A549 (cell line): Measurements from ENCODE around the gene PPIH. TPM values are rescaled to one million over a fixed set of nuclear protein-coding genes. Genes with fewer than 3 reads are reported as not detected.
"Not testable (repeated sequence)": the region's sequence is repeated elsewhere in the genome, so short reads cannot be mapped to it uniquely, and the experiment has no call there.

Experiments
- ATAC-seq, 2 experiments: fragments of 200-7000 bp in 1 of 2; fragments of >200 bp in 1 of 2; cut with Nextera tagmentation in 1 of 2; cut with Tn5 transposase in 1 of 2; 3 replicates each; pipeline versions ENCODE4 v1.8.0 to v1.9.1; 2018 to 2020; ENCODE audit warnings: mild to moderate bottlenecking in 1 of 2, moderate library complexity in 1 of 2
- CTCF ChIA-PET: fragments of 300-600 bp; sonication (Branson Sonifier 250); formaldehyde crosslinking; extraction: SDS; loops from one replicate; lab custom pipeline; 2021; ENCODE audit warnings: antibody characterized with exemption, inconsistent platforms; lab: Yijun Ruan, JAX
- POLR2A ChIA-PET: fragments of 350-600 bp; formaldehyde crosslinking; extraction: SDS; loops from one replicate; lab custom pipeline; 2021; ENCODE audit warnings: antibody characterized with exemption, inconsistent platforms; lab: Yijun Ruan, JAX
- DNase-seq, 2 experiments: peaks; one replicate each; pipeline versions ENCODE4 v3.0.0 to v3.0.0-alpha.2; 2011 to 2016; ENCODE audit warnings: low read depth in 1 of 2, low spot score in 1 of 2
- FAIRE-seq: peaks from 2 replicates; lab custom pipeline; 2011; peaks lifted over from hg19 to GRCh38; lab: Jason Lieb, UNC
- H3K27ac ChIP-seq, 2 experiments: fragments of >200 bp; sonication (Bioruptor Twin); formaldehyde crosslinking; 3 replicates each; pipeline ENCODE4 v1.5.1; 2016 to 2017
- H3K4me1 ChIP-seq: fragments of >200 bp; sonication (Bioruptor Twin); formaldehyde crosslinking; 3 replicates; pipeline ENCODE4 v1.6.1; 2016
- H3K4me2 ChIP-seq: fragments of >200 bp; sonication (Bioruptor Twin); formaldehyde crosslinking; 3 replicates; pipeline ENCODE4 v1.6.1; 2016
- H3K4me3 ChIP-seq: fragments of >200 bp; sonication (Bioruptor Twin); formaldehyde crosslinking; 3 replicates; pipeline ENCODE4 v1.5.1; 2016
- H3K9me3 ChIP-seq: fragments of >200 bp; sonication (Bioruptor Twin); formaldehyde crosslinking; 3 replicates; pipeline ENCODE4 v1.6.1; 2016
- BHLHE40 ChIP-seq: IDR thresholded peaks from 2 replicates; pipeline ENCODE4 v1.6.1; 2012; ENCODE audit warnings: low read depth, low read length, inconsistent platforms
- CBX2 ChIP-seq: fragments of 200-600 bp; sonication (generic); IDR thresholded peaks from 2 replicates; pipeline ENCODE4 v1.6.1; 2016; ENCODE audit warnings: low read depth, mild to moderate bottlenecking, borderline replicate concordance
- CHD2 ChIP-seq: fragments of 150-350 bp; IDR thresholded peaks from 2 replicates; pipeline ENCODE4 v1.6.1; 2014; ENCODE audit warnings: low read length; ENCODE audit not compliant: partially characterized antibody
- EP300 ChIP-seq, 2 experiments: fragments of >200 bp; sonication (Bioruptor Twin); formaldehyde crosslinking; IDR thresholded peaks; 2 replicates in 1 of 2; 3 replicates in 1 of 2; pipeline ENCODE4 v1.6.1; 2016 to 2017
- FOSL2 ChIP-seq, 2 experiments: fragments of 450-650 bp in 1 of 2; fragments of >200 bp in 1 of 2; sonication (Bioruptor Twin) in 1 of 2; formaldehyde crosslinking; IDR thresholded peaks; 2 replicates each; pipeline versions ENCODE4 v1.5.0 to v1.6.1; 2016 to 2020; ENCODE audit warnings: mild to moderate bottlenecking in 1 of 2, moderate library complexity in 1 of 2
- FOXS1 ChIP-seq: fragments of 250-450 bp; sonication (Bioruptor Pico); IDR thresholded peaks from 2 replicates; pipeline ENCODE4 v1.5.0; 2020; ENCODE audit warnings: mild to moderate bottlenecking, moderate library complexity
- HOXB5 ChIP-seq: fragments of 250-450 bp; sonication (Bioruptor Pico); IDR thresholded peaks from 2 replicates; pipeline ENCODE4 v1.5.0; 2020; ENCODE audit warnings: mild to moderate bottlenecking, moderate library complexity
- KDM5A ChIP-seq: fragments of 200-600 bp; sonication (generic); IDR thresholded peaks from 2 replicates; pipeline ENCODE4 v1.6.1; 2016; ENCODE audit warnings: antibody characterized with exemption, mild to moderate bottlenecking
- MAZ ChIP-seq: fragments of 150-350 bp; IDR thresholded peaks from 2 replicates; pipeline ENCODE4 v1.6.1; 2014; ENCODE audit warnings: antibody characterized with exemption, low read depth, low read length, borderline replicate concordance
- MYC ChIP-seq: IDR thresholded peaks from 2 replicates; pipeline ENCODE4 v1.6.1; 2012; ENCODE audit warnings: mild to moderate bottlenecking, inconsistent platforms, low read length, improper control_type of control experiment, borderline replicate concordance
- NPAS2 ChIP-seq: fragments of 250-450 bp; sonication (Bioruptor Pico); IDR thresholded peaks from 2 replicates; pipeline ENCODE4 v1.8.0; 2022; ENCODE audit warnings: mild to moderate bottlenecking, moderate library complexity, borderline replicate concordance
- NR3C1 ChIP-seq: fragments of >200 bp; sonication (Bioruptor Twin); formaldehyde crosslinking; IDR thresholded peaks from 3 replicates; pipeline ENCODE4 v1.6.1; 2017
- POLR2A ChIP-seq: IDR thresholded peaks from 2 replicates; pipeline ENCODE4 v1.6.1; 2012; ENCODE audit warnings: mild to moderate bottlenecking, low read length
- POLR2AphosphoS2 ChIP-seq: conservative IDR thresholded peaks from 2 replicates; pipeline ENCODE4 v1.6.1; 2012; ENCODE audit warnings: low read length, improper control_type of control experiment, inconsistent platforms
- RAD21 ChIP-seq, 2 experiments: fragments of >200 bp in 1 of 2; sonication (Bioruptor Twin) in 1 of 2; formaldehyde crosslinking in 1 of 2; IDR thresholded peaks in 1 of 2; conservative IDR thresholded peaks in 1 of 2; 2 replicates in 1 of 2; 3 replicates in 1 of 2; pipeline ENCODE4 v1.6.1; 2012 to 2018; ENCODE audit warnings: inconsistent platforms in 1 of 2
- SREBF2 ChIP-seq: fragments of 450-650 bp; IDR thresholded peaks from 2 replicates; pipeline ENCODE4 v1.6.1; 2014; ENCODE audit warnings: mild to moderate bottlenecking, moderate library complexity
- TFCP2L1 ChIP-seq: fragments of 250-450 bp; sonication (Bioruptor Pico); IDR thresholded peaks from 2 replicates; pipeline ENCODE4 v1.5.0; 2021; ENCODE audit warnings: mild to moderate bottlenecking
- ZFP36 ChIP-seq: fragments of 450-650 bp; IDR thresholded peaks from 2 replicates; pipeline ENCODE4 v1.6.1; 2014; ENCODE audit warnings: borderline replicate concordance; ENCODE audit not compliant: partially characterized antibody
- WGBS: methylation state at CpG from one replicate; pipeline ENCODE4 v1.1.6; 2017; ENCODE audit errors: missing lambda C conversion rate; 5-methylcytosine and 5-hydroxymethylcytosine counted together
- polyA plus RNA-seq, 4 experiments: library from polyadenylated mRNA; depleted of rRNA in 3 of 4; stranded (reverse); fragments of >200 nt; fragmentation: RNase III in 1 of 4; extraction: RNeasy Plus Mini Kit Qiagen cat#74134 plus additional on column Dnase treatment in 1 of 4; gene quantifications; 2 replicates in 3 of 4; 3 replicates in 1 of 4; pipeline ENCODE4 v1.2.3, GENCODE V29; 2011 to 2017
- TF ChIP-seq, protein P1 (sequence below): fragments of >200 bp; sonication (Bioruptor Twin); formaldehyde crosslinking; IDR thresholded peaks from 3 replicates; pipeline ENCODE4 v1.6.1; 2016

PPIH gene
- polyA plus RNA-seq, 2 of the 4 experiments (the other 2 are of a cell fraction), result 59.0 to 68.9 TPM

- no peak for FAIRE-seq
- H3K9me3 ChIP-seq, result no peaks in the 10 kb centered on the region
- 78% methylated on average over 5 of the region's 6 CpGs for WGBS
- H3K4me2 ChIP-seq, result no peak overlapping the region
- CTCF ChIA-PET, result interaction anchor here (1.0 kb wide), 1 partner anchor 23 kb away, joined by 3 read pairs; no protein-coding TSS in a partner anchor
- no peak for ATAC-seq
- no peak for DNase-seq
- H3K4me1 ChIP-seq, result no peaks in the 10 kb centered on the region
- TF ChIP-seq ZFP36, result no peak
- no peak for TF ChIP-seq CBX2
- TF ChIP-seq RAD21 (conservative IDR thresholded peaks at IDR 0.05 in 1 of 2, IDR thresholded peaks at IDR 0.05 in 1 of 2), result no peak
- TF ChIP-seq CHD2, result no peak
- no peak for TF ChIP-seq POLR2A
- no peak for TF ChIP-seq SREBF2
- TF ChIP-seq EP300 (IDR thresholded peaks at IDR 0.05), result no peak
- no peak for TF ChIP-seq BHLHE40
- TF ChIP-seq, protein P1, sequence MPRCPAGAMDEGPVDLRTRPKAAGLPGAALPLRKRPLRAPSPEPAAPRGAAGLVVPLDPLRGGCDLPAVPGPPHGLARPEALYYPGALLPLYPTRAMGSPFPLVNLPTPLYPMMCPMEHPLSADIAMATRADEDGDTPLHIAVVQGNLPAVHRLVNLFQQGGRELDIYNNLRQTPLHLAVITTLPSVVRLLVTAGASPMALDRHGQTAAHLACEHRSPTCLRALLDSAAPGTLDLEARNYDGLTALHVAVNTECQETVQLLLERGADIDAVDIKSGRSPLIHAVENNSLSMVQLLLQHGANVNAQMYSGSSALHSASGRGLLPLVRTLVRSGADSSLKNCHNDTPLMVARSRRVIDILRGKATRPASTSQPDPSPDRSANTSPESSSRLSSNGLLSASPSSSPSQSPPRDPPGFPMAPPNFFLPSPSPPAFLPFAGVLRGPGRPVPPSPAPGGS, result no peak
- no peak for TF ChIP-seq NPAS2 (CRISPR knock-in tag)
- no peak for TF ChIP-seq MYC
- TF ChIP-seq KDM5A, result no peak
- no peak for TF ChIP-seq NR3C1
- TF ChIP-seq HOXB5, result no peak
- no peak for TF ChIP-seq FOXS1 (CRISPR knock-in tag)
- TF ChIP-seq FOSL2 (IDR thresholded peaks at IDR 0.05), result no peak
- no peak for TF ChIP-seq FOSL2 (CRISPR knock-in tag; IDR thresholded peaks at IDR 0.05)
- TF ChIP-seq TFCP2L1, result no peak
- no peak for TF ChIP-seq MAZ
- TF ChIP-seq POLR2AphosphoS2, result no peak
- no peak overlapping the region for H3K4me3 ChIP-seq
- POLR2A ChIA-PET, result no interaction called here
- no peak overlapping the region for H3K27ac ChIP-seq
These were observed 65.3 kb downstream of the PPIH start for GRCh38 chr1:42723511-42723910.

DNA sequence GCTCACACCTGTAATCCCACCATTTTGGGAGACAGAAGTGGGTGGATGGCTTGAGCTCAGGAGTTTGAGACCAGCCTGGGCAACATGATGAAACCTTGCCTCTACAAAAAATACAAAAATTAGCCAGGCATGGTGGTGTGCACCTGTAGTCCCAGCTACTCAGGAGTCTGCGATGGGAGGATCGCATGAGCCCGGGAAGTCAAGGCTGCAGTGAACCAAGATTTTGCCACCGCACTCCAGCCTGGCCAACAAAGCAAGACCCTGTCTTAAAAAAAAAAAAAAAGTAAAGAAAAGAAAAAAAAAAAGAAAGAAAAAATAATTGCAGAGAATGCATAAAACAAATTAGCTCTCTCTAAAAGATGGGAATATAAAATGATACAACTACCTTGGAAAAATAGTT, 67.6 kb downstream of the PPIH start:
- H3K4me2 ChIP-seq, H3K4me1 ChIP-seq, H3K9me3 ChIP-seq, ATAC-seq, H3K4me3 ChIP-seq, DNase-seq, CTCF ChIA-PET, FAIRE-seq, H3K27ac ChIP-seq, POLR2A ChIA-PET: not testable (repeated sequence)
- WGBS, result 100% methylated on average over 4 of the region's 4 CpGs

Other genes with a start within 250 kb of the PPIH start
- 0.90 and 0.91 TPM in 2 replicates for gene ZMYND12, start 202.4 kb upstream of the PPIH start, polyA plus RNA-seq (2011; rRNA removed)
- gene ZMYND12, start 202.4 kb upstream of the PPIH start, polyA plus RNA-seq (2017; fragmentation: RNase III; extraction: RNeasy Plus Mini Kit Qiagen cat#74134 plus additional on column Dnase treatment), result 0.37 to 0.57 TPM (median 0.47 TPM) in 3 replicates
- gene PPCS, start 201.9 kb upstream of the PPIH start, polyA plus RNA-seq (2011; rRNA removed), result 32.1 and 51.8 TPM in 2 replicates
- gene PPCS, start 201.9 kb upstream of the PPIH start, polyA plus RNA-seq (2017; fragmentation: RNase III; extraction: RNeasy Plus Mini Kit Qiagen cat#74134 plus additional on column Dnase treatment), result 30.2 to 32.7 TPM (median 32.5 TPM) in 3 replicates
- 1.4 and 1.6 TPM in 2 replicates for gene CCDC30, start 195.1 kb upstream of the PPIH start, polyA plus RNA-seq (2011; rRNA removed)
- gene CCDC30, start 195.1 kb upstream of the PPIH start, polyA plus RNA-seq (2017; fragmentation: RNase III; extraction: RNeasy Plus Mini Kit Qiagen cat#74134 plus additional on column Dnase treatment), result 0.62 to 0.75 TPM (median 0.63 TPM) in 3 replicates
- gene YBX1, start 24.0 kb downstream of the PPIH start, polyA plus RNA-seq (2011; rRNA removed), result 345 and 488 TPM in 2 replicates
- 715 to 747 TPM (median 742 TPM) in 3 replicates for gene YBX1, start 24.0 kb downstream of the PPIH start, polyA plus RNA-seq (2017; fragmentation: RNase III; extraction: RNeasy Plus Mini Kit Qiagen cat#74134 plus additional on column Dnase treatment)
- not detected in 2 replicates for gene CLDN19, start 81.8 kb downstream of the PPIH start, polyA plus RNA-seq (2011; rRNA removed)
- gene CLDN19, start 81.8 kb downstream of the PPIH start, polyA plus RNA-seq (2017; fragmentation: RNase III; extraction: RNeasy Plus Mini Kit Qiagen cat#74134 plus additional on column Dnase treatment), result 0.03 TPM in 1 of 3 replicates, not detected in the others
- 27.3 and 32.0 TPM in 2 replicates for gene P3H1, start 108.6 kb downstream of the PPIH start, polyA plus RNA-seq (2011; rRNA removed)
- gene P3H1, start 108.6 kb downstream of the PPIH start, polyA plus RNA-seq (2017; fragmentation: RNase III; extraction: RNeasy Plus Mini Kit Qiagen cat#74134 plus additional on column Dnase treatment), result 25.2 to 30.3 TPM (median 29.2 TPM) in 3 replicates
- gene C1orf50, start 108.8 kb downstream of the PPIH start, polyA plus RNA-seq (2011; rRNA removed), result 2.6 and 4.5 TPM in 2 replicates
- gene C1orf50, start 108.8 kb downstream of the PPIH start, polyA plus RNA-seq (2017; fragmentation: RNase III; extraction: RNeasy Plus Mini Kit Qiagen cat#74134 plus additional on column Dnase treatment), result 1.7 to 2.0 TPM (median 1.9 TPM) in 3 replicates
- gene TMEM269, start 126.6 kb downstream of the PPIH start, polyA plus RNA-seq (2011; rRNA removed), result 0.21 TPM in 2 replicates
- gene TMEM269, start 126.6 kb downstream of the PPIH start, polyA plus RNA-seq (2017; fragmentation: RNase III; extraction: RNeasy Plus Mini Kit Qiagen cat#74134 plus additional on column Dnase treatment), result 0.08 to 0.21 TPM (median 0.15 TPM) in 3 replicates
- 9.5 and 10.7 TPM in 2 replicates for gene ERMAP, start 158.7 kb downstream of the PPIH start, polyA plus RNA-seq (2011; rRNA removed)
- 5.0 to 6.6 TPM (median 5.4 TPM) in 3 replicates for gene ERMAP, start 158.7 kb downstream of the PPIH start, polyA plus RNA-seq (2017; fragmentation: RNase III; extraction: RNeasy Plus Mini Kit Qiagen cat#74134 plus additional on column Dnase treatment)
- gene SVBP, start 159.0 kb downstream of the PPIH start, polyA plus RNA-seq (2011; rRNA removed), result 22.6 and 24.8 TPM in 2 replicates
- 8.7 to 12.0 TPM (median 9.1 TPM) in 3 replicates for gene SVBP, start 159.0 kb downstream of the PPIH start, polyA plus RNA-seq (2017; fragmentation: RNase III; extraction: RNeasy Plus Mini Kit Qiagen cat#74134 plus additional on column Dnase treatment)
- 4.8 and 6.6 TPM in 2 replicates for gene ZNF691, start 188.2 kb downstream of the PPIH start, polyA plus RNA-seq (2011; rRNA removed)
- gene ZNF691, start 188.2 kb downstream of the PPIH start, polyA plus RNA-seq (2017; fragmentation: RNase III; extraction: RNeasy Plus Mini Kit Qiagen cat#74134 plus additional on column Dnase treatment), result 5.4 to 6.2 TPM (median 5.5 TPM) in 3 replicates